ENCODE results near the gene SIT1.

The SIT1 gene

GRCh38 chr9:35682051-35682450 is 31.3 kb upstream of the SIT1 start:
- no peak for DNase-seq

DNA sequence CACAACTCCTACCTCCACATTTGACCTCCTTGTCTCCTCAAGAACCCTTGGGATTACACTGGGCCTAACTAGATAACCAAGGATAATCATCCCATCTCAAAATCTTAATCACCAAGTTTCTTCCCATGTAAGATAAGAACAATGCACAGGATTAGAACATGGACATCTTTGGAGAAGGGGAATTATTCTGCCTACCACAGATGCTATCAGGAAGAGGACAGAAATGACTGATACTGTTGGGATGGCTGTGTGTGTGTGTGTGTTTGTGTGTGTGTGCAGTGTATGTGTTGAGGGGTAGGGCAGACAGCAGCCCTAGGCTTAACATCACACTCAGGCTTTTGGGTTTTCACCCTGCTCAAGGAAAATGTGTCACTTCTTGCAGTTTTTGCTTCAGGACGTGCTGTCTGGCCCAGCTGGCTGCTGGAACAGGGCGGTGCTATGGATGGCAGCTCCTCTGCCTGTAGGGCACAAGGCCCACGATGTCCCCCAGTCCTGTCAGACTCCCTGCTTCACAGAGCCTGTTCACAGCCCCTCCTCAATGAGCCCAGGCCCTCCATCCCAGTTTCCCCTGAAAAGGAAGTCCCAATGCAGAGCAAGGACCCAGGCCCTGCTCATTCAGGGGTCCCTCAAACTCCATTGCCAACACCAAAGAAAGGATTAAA is 30.7 kb upstream of the SIT1 start:
- no peak for DNase-seq

DNA sequence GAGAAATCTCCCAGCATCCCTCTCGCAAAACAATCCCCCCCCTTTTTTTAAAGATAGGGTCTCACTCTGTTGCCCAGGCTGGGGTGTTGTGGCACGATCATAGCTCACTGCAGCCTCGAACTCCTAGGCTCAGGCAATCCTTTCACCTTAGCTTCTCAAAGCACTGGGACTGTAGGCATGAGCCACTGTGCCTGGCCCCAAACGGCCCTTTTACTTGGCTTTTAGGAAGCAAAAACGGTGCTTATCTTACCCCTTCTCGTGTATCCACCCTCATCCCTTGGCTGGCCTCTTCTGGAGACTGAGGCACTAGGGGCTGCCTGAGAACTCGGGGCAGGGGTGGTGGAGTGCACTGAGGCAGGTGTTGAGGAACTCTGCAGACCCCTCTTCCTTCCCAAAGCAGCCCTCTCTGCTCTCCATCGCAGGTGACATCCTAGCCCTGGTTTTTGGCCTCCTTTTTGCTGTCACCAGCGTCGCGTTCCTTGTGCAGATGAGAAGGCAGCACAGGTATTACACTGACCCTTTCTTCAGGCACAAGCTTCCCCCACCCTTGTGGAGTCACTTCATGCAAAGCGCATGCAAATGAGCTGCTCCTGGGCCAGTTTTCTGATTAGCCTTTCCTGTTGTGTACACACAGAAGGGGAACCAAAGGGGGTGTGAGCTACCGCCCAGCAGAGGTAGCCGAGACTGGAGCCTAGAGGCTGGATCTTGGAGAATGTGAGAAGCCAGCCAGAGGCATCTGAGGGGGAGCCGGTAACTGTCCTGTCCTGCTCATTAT is 29.8 kb upstream of the SIT1 start:
- DNase-seq, result no peak

GRCh38 chr9:35679766-35680330 is 29.1 kb upstream of the SIT1 start:
- DNase-seq, result no peak

- no peak for DNase-seq
Measured at GRCh38 chr9:35679091-35679490, 28.4 kb upstream of the SIT1 start.

GRCh38 chr9:35675732-35676392 is 25.1 kb upstream of the SIT1 start:
- no peak for DNase-seq

DNA sequence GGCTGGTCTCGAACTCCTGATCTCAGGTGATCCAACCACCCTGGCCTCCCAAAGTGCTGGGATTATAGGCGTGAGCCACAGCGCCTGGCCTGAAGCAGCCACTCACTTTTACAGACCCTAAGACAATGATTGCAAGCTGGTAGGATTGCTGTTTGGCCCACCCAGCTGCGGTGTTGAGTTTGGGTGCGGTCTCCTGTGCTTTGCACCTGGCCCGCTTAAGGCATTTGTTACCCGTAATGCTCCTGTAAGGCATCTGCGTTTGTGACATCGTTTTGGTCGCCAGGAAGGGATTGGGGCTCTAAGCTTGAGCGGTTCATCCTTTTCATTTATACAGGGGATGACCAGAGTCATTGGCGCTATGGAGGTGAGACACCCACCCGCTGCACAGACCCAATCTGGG is 24.5 kb upstream of the SIT1 start:
- DNase-seq, result no peak

DNA sequence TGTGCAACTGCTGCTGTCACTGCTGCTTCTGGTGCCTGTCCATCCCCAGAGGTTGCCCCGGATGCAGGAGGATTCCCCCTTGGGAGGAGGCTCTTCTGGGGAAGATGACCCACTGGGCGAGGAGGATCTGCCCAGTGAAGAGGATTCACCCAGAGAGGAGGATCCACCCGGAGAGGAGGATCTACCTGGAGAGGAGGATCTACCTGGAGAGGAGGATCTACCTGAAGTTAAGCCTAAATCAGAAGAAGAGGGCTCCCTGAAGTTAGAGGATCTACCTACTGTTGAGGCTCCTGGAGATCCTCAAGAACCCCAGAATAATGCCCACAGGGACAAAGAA is 23.3 kb upstream of the SIT1 start:
- no peak for DNase-seq

GRCh38 chr9:35673132-35674024 is 22.6 kb upstream of the SIT1 start, which contains the start of gene CA9:
Gene CA9 (plus strand): TSS chr9:35673928. CDS start chr9:35673960, 32 bp downstream.
- no peak for DNase-seq

- no peak for DNase-seq
Measured at GRCh38 chr9:35669331-35670145, 18.8 kb upstream of the SIT1 start.

- DNase-seq, result no peak
Measured at GRCh38 chr9:35667939-35668338, 17.2 kb upstream of the SIT1 start.

DNA sequence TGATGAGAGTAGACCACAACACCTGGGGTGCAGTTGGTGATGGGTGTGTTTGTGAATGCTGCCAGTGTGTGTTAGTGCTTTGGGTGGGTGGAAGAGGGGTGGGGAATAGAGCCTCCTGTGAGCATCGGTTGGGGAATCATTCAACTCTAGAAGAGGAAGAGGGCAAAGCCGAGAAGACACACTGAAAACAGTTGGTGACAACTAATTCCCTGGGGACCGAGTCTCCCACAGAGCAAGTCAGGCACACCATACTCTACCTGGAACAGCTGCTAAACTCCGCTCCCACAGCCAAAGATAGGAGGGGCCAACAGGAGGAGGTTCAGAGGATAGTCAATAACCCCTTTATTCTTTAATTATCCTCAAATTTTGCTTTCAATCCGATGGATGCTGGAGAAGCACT is 15.8 kb upstream of the SIT1 start:
- DNase-seq, result no peak

DNA sequence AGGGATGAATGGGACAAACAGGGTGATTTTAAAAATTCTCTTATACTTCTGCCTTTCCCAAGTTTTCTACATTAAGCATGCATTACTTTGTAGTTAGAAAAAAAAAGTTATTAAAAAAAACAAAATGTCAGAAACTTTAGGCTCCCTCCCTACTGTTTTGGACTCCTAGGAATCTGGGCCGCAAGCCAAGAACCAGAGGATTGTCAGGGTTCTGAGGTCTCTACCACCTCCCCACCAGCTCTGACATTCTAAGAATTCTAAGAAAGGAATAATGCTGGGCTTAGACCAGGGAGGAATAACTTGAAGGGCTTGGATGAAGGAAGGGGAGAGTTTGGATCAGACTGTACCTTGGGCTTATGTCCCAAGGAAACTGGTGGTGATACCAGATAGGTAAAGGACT is 15.3 kb upstream of the SIT1 start:
- DNase-seq, result no peak

DNA sequence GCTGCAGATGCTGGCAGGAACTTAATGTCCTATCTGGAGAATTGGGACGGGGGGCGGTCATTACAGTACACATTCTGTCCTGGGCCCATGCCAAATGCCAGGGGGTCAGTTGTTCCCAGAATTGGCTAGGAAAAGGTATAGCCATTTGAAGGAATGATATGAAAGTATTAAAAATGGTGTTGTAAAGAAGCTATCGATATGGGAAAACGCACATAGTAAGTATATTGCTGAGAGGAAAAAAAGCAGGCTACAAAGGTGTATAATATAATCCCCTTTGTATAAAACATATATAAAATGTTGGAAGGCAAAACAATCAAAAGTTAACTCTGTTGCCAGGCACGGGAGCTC is 14.7 kb upstream of the SIT1 start:
- DNase-seq, result no peak

DNA sequence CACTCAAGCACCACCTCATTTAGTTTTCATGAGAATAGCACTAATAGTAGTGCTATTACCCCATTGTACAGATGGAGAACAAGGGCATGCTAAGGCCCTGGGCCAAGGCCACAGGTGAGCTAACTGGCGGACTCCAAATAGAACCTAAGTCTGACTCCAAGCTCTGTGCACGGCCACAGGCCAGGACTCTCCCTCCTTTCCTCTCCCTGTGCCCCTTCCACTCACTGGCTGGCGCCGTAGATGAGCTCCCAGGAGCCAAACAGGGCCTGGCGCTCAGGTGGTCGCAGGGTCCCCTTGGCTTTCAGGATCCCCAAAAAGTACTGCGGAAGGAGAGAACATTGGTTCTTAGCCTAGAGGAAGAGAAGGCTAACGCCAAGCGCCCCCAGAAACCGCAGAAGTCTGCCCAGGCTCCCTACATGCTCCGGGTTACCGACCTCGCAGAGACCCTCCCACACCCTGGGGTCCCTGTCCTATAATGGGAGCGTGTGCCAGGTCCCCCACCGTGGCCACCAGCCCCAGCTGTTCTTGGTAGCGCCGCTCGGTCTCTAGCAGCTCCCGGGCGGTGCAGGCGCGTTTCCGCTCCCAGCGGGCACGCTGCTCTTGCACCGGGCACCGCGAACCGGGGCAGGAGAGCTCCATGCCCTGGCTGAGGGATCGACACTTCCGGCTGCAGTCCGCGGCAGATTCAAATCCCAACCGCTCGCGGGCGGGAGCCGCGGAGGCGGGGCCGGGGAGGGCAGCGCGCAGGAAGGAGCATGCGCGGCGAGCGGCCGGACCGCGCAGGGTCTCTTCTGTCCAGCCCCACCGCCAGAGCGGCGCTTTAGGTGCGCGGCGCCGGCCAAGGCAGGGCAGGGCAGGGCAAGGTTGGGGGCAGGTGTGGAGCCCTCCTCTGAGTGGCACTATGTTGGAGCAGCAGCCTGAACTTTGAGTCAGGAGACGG is 14.1 kb upstream of the SIT1 start, which contains the start of gene ARHGEF39:
Gene ARHGEF39 (minus strand): TSS at position 665 of the 940 bp plus-strand sequence. CDS start 26 bp downstream, at position 639.
- DNase-seq, result peak in 1 of 2 experiments; percentile 30

DNA sequence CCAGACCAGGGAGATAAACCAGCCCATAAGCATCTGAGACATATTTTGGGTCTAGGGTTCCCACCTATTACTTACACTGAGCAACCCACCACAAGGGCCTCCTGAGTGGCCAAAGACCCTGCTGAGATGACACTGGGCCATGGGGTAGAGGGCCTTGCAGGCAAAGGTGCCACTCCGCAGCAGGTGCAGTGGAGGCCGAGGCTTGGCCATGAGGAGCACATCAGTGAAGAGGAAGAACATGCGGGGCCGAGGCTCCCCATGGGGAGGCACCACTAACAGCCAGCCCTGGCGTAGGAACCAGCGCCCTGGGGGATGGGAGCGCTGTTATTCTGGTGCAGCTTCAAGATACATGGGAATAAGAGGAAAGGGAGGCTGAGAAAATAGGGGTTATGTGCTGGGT is 11.7 kb upstream of the SIT1 start:
- DNase-seq, result no peak

- no peak for DNase-seq
Measured at GRCh38 chr9:35661756-35662350, 11.1 kb upstream of the SIT1 start.

DNA sequence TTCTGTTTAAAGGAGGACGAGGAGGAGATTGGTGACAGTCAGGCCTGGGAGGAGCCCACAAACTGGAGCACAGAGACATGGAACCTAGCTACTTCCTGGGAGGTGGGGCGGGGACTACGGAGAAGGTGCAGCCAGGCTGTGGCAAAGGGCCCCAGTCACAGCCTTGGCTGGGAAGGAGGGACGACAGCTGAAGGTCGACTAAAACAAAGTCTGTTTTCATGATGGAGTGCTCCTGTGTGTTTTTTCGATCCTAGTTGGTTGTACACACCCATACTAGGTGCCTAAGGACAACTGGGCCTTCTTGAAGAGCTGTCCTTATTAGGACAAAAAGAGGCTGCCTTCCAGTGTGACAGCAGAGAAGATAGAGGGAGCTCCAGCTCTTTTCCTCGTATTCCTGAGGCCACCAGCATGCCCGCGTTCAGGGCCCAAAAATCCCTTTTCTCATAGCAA is 10.3 kb upstream of the SIT1 start:
- DNase-seq, result no peak

- DNase-seq, result no peak
Measured at GRCh38 chr9:35659340-35659739, 8.6 kb upstream of the SIT1 start.

DNA sequence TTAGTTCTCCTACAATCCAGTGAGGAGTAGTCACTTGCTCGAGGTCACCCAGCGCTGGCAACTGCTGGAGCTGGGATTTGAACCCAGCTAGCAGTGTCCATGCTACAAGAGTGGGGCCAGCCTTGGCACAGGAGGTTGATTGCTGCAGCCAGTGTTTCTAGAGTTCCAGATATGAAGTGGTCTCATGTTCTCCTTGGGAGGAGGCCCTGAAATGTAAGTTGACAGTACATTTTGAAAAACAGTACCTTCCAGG is 8.2 kb upstream of the SIT1 start:
- DNase-seq, result no peak
